HPDE6-E6E7 (cell line): ENCODE results near the gene LARP4B.

Experiments
- DNase-seq: peaks from one replicate; pipeline ENCODE4 v3.0.0; 2011; ENCODE audit warnings: missing footprints; ENCODE audit errors: extremely low spot score

LARP4B gene

GRCh38 chr10:807163-807957 lies 124.1 kb downstream of the LARP4B start:
- DNase-seq: no peak

GRCh38 chr10:806451-807162 lies 124.9 kb downstream of the LARP4B start:
- DNase-seq: no peak

- no peak for DNase-seq
Observed at GRCh38 chr10:805620-806305, 125.7 kb downstream of the LARP4B start.

GRCh38 chr10:804787-805619 lies 126.5 kb downstream of the LARP4B start:
- no peak for DNase-seq

GRCh38 chr10:804191-804781 lies 127.2 kb downstream of the LARP4B start:
- no peak for DNase-seq

- DNase-seq: no peak
Observed at GRCh38 chr10:803041-803741, 128.3 kb downstream of the LARP4B start.

- no peak for DNase-seq
Observed at GRCh38 chr10:802506-802905, 129.0 kb downstream of the LARP4B start.

- DNase-seq: no peak
Observed at GRCh38 chr10:797179-797578, 134.3 kb downstream of the LARP4B start.

GRCh38 chr10:796233-796632 lies 135.3 kb downstream of the LARP4B start:
- DNase-seq: no peak

GRCh38 chr10:794382-794956 lies 137.0 kb downstream of the LARP4B start:
- no peak for DNase-seq

- DNase-seq: no peak
Observed at GRCh38 chr10:792792-793100, 138.8 kb downstream of the LARP4B start.

- no peak for DNase-seq
Observed at GRCh38 chr10:792083-792791, 139.3 kb downstream of the LARP4B start.

- no peak for DNase-seq
Observed at GRCh38 chr10:791639-792038, 139.9 kb downstream of the LARP4B start.

- no peak for DNase-seq
Observed at GRCh38 chr10:790821-791551, 140.5 kb downstream of the LARP4B start.

- DNase-seq: no peak
Observed at GRCh38 chr10:789831-790701, 141.4 kb downstream of the LARP4B start.

- DNase-seq: peak; percentile 49
Observed at GRCh38 chr10:788796-789748, 142.4 kb downstream of the LARP4B start.
